K562 (cell line): ENCODE measurements around the gene MGA. TPM values are rescaled to one million over a fixed set of nuclear protein-coding genes. Genes with fewer than 3 reads are reported as not detected.

Experiments used
- MCM3 ChIP-seq: fragments of 450-650 bp; IDR thresholded peaks from 2 replicates; pipeline ENCODE4 v1.6.1; 2016
- NCOA4 ChIP-seq: fragments of 450-650 bp; IDR thresholded peaks from 2 replicates; pipeline ENCODE4 v1.6.1; 2018; ENCODE audit warnings: mild to moderate bottlenecking; ENCODE audit not compliant: partially characterized antibody
- RCOR1 ChIP-seq, 2 experiments: IDR thresholded peaks; 2 replicates each; pipeline ENCODE4 v1.6.1; 2012; ENCODE audit warnings: low read depth in 2 of 2, low read length in 2 of 2, borderline replicate concordance in 1 of 2, improper control_type of control experiment in 1 of 2
- SNRNP70 ChIP-seq: fragments of 200-400 bp; formaldehyde crosslinking; optimal IDR thresholded peaks from 2 replicates; pipeline ENCODE3; 2017; ENCODE audit warnings: low read depth, low read length
- SRSF3 ChIP-seq: fragments of 200-400 bp; formaldehyde crosslinking; IDR thresholded peaks from 2 replicates; pipeline ENCODE4 v1.6.1; 2016; ENCODE audit warnings: mild to moderate bottlenecking, low read length, moderate library complexity; ENCODE audit not compliant: insufficient read depth
- TBL1XR1 ChIP-seq, 2 experiments: IDR thresholded peaks; 2 replicates each; pipeline ENCODE4 v1.6.1; 2012; ENCODE audit warnings: improper control_type of control experiment in 2 of 2, low read length in 2 of 2, mild to moderate bottlenecking in 1 of 2
- TEAD4 ChIP-seq, 2 experiments: sonication (generic) in 1 of 2; formaldehyde crosslinking in 1 of 2; IDR thresholded peaks; 2 replicates each; pipeline versions ENCODE4 v1.6.1 to v1.8.0; 2012 to 2022; ENCODE audit warnings: borderline replicate concordance in 1 of 2, inconsistent platforms in 1 of 2, low read length in 1 of 2, mild to moderate bottlenecking in 1 of 2, missing genetic modification reagents in 1 of 2
- ZNF507 ChIP-seq: conservative IDR thresholded peaks from 2 replicates; pipeline ENCODE4 v1.6.1; 2017; ENCODE audit warnings: missing genetic modification characterization, missing compliant biosample characterization
- polyA plus RNA-seq, 8 experiments: library from polyadenylated mRNA; depleted of rRNA in 4 of 8; stranded (reverse) in 5 of 8; unstranded in 3 of 8; fragments of >200 nt; fragmentation: Nextera tagmentation in 2 of 8; fragmentation: Illumina TruSeq in 1 of 8; extraction: Ambion mirVana in 2 of 8; extraction: Trizol in 1 of 8; gene quantifications; 2 replicates each; pipeline versions ENCODE4 v1.2.1 to v1.2.3, GENCODE V29; 2011 to 2014; ENCODE audit warnings: inconsistent platforms in 1 of 8, missing spikeins in 1 of 8
- total RNA-seq, 7 experiments: library from RNA; depleted of rRNA in 6 of 7; stranded (reverse); fragments of >200 nt in 6 of 7; fragmentation: Illumina TruSeq in 2 of 7; extraction: Trizol in 2 of 7; gene quantifications; 2 replicates each; pipeline versions ENCODE4 v1.2.1 to v1.2.3, GENCODE V29; 2011 to 2021; ENCODE audit warnings: low replicate concordance in 1 of 7
- TF ChIP-seq, protein P1 (sequence below), 2 experiments: fragments of 450-650 bp; formaldehyde crosslinking in 1 of 2; IDR thresholded peaks; 2 replicates each; pipeline versions ENCODE4 v1.4.0 to v1.6.1; 2014 to 2020; ENCODE audit warnings: mild to moderate bottlenecking in 2 of 2, borderline replicate concordance in 1 of 2, low read depth in 1 of 2
- TF ChIP-seq, protein P2 (sequence below): fragments of 250-450 bp; sonication (Bioruptor Pico); IDR thresholded peaks from 2 replicates; pipeline ENCODE4 v1.4.0; 2020; ENCODE audit warnings: mild to moderate bottlenecking

Gene MGA
- total and polyA plus RNA-seq, 9 of the 15 experiments (the other 6 are each of a cell fraction or from before 2014, with no cell fraction given) = 4.7 to 56.1 (median 21.1) TPM

DNA sequence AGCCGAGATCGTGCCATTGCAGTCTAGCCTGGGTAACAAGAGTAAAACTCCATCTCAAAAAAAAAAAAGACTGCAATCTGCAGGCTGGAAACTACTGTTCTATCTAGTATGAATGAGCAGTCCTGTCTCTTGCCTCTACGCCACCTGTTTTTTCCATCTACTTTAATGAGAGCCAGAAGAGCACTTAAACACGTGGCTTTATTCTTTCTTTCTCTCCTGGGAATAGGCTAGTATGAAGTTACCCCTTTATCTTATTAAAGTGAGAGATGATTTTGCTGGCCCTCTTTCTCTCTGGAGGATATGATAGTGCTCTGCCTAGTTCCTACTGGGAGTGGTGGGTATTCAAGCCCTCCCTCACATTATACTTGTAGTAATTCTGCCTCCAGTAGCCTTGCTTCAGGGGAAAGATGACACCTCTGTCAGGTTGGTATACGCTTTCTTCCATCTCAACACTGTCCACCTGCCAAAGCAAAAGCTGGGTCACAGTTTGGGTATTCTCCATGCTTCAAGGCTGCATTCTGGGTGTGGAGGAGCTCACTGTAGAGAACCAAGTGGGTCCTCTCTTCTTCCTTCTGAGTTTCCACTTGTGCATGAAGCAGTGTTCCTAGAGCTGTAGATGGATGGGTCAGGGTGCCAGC is 131.9 kb downstream of the MGA start (continued):
- TF ChIP-seq, protein P1, sequence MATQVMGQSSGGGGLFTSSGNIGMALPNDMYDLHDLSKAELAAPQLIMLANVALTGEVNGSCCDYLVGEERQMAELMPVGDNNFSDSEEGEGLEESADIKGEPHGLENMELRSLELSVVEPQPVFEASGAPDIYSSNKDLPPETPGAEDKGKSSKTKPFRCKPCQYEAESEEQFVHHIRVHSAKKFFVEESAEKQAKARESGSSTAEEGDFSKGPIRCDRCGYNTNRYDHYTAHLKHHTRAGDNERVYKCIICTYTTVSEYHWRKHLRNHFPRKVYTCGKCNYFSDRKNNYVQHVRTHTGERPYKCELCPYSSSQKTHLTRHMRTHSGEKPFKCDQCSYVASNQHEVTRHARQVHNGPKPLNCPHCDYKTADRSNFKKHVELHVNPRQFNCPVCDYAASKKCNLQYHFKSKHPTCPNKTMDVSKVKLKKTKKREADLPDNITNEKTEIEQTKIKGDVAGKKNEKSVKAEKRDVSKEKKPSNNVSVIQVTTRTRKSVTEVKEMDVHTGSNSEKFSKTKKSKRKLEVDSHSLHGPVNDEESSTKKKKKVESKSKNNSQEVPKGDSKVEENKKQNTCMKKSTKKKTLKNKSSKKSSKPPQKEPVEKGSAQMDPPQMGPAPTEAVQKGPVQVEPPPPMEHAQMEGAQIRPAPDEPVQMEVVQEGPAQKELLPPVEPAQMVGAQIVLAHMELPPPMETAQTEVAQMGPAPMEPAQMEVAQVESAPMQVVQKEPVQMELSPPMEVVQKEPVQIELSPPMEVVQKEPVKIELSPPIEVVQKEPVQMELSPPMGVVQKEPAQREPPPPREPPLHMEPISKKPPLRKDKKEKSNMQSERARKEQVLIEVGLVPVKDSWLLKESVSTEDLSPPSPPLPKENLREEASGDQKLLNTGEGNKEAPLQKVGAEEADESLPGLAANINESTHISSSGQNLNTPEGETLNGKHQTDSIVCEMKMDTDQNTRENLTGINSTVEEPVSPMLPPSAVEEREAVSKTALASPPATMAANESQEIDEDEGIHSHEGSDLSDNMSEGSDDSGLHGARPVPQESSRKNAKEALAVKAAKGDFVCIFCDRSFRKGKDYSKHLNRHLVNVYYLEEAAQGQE (IDR thresholded peaks at IDR 0.05; ENCODE audit: borderline replicate concordance) = no peak
- TF ChIP-seq, protein P1 (CRISPR knock-in tag; IDR thresholded peaks at IDR 0.05; ENCODE audit: low read depth) = no peak
- TF ChIP-seq SRSF3 (no peak), ZNF507 (tag) (no peak), NCOA4 (no peak), SNRNP70 (no peak), TEAD4 (IDR thresholded peaks at IDR 0.05; ENCODE audit: low read length) (no peak), TEAD4 (CRISPR knock-in tag; IDR thresholded peaks at IDR 0.05; ENCODE audit: borderline replicate concordance) (no peak), MCM3 (no peak), RCOR1 (IDR thresholded peaks at IDR 0.05; ENCODE audit: borderline replicate concordance in 1 of 2, low read depth in 2 of 2, low read length in 2 of 2) (no peak), TBL1XR1 (IDR thresholded peaks at IDR 0.05; ENCODE audit: low read length in 2 of 2) (no peak)
- TF ChIP-seq, protein P2, sequence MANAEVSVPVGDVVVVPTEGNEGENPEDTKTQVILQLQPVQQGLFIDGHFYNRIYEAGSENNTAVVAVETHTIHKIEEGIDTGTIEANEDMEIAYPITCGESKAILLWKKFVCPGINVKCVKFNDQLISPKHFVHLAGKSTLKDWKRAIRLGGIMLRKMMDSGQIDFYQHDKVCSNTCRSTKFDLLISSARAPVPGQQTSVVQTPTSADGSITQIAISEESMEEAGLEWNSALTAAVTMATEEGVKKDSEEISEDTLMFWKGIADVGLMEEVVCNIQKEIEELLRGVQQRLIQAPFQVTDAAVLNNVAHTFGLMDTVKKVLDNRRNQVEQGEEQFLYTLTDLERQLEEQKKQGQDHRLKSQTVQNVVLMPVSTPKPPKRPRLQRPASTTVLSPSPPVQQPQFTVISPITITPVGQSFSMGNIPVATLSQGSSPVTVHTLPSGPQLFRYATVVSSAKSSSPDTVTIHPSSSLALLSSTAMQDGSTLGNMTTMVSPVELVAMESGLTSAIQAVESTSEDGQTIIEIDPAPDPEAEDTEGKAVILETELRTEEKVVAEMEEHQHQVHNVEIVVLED = no peak
